H9 (cell line): ENCODE measurements around the gene INSYN1. TPM values are rescaled to one million over a fixed set of nuclear protein-coding genes. Genes with fewer than 3 reads are reported as not detected.

Experiments
- DNase-seq: peaks from one replicate; pipeline ENCODE4 v3.0.0-alpha.2; 2017
- H2AFZ ChIP-seq: one replicate; pipeline ENCODE4 v1.6.1; 2013; ENCODE audit warnings: mild to moderate bottlenecking, low read length, control low read depth, moderate library complexity
- H2AK5ac ChIP-seq: 2 replicates; pipeline ENCODE4 v1.6.1; 2013; ENCODE audit warnings: low read length, control low read depth, mixed read lengths; ENCODE audit not compliant: insufficient read length
- H2BK120ac ChIP-seq: one replicate; pipeline ENCODE4 v1.6.1; 2013; ENCODE audit warnings: low read depth, mild to moderate bottlenecking, low read length, control low read depth, inconsistent platforms; ENCODE audit not compliant: poor library complexity, severe bottlenecking
- H2BK12ac ChIP-seq: 2 replicates; pipeline ENCODE4 v1.6.1; 2013; ENCODE audit warnings: low read length, control low read depth, mixed read lengths, low read depth; ENCODE audit not compliant: insufficient read length
- H2BK15ac ChIP-seq: 2 replicates; pipeline ENCODE4 v1.6.1; 2013; ENCODE audit warnings: low read depth, low read length, control low read depth
- H2BK20ac ChIP-seq: one replicate; pipeline ENCODE4 v1.6.1; 2013; ENCODE audit warnings: low read depth, mild to moderate bottlenecking, low read length, control low read depth, inconsistent platforms; ENCODE audit not compliant: poor library complexity, severe bottlenecking
- H2BK5ac ChIP-seq: 2 replicates; pipeline ENCODE4 v1.6.1; 2013; ENCODE audit warnings: low read length, control low read depth, mixed read lengths; ENCODE audit not compliant: insufficient read length
- H3K14ac ChIP-seq: 2 replicates; pipeline ENCODE4 v1.6.1; 2013; ENCODE audit warnings: low read length, control low read depth; ENCODE audit not compliant: insufficient read depth
- H3K18ac ChIP-seq: 2 replicates; pipeline ENCODE4 v1.6.1; 2013; ENCODE audit warnings: low read depth, mild to moderate bottlenecking, mixed read lengths, low read length, control low read depth; ENCODE audit not compliant: insufficient read length
- H3K23ac ChIP-seq: 2 replicates; pipeline ENCODE4 v1.6.1; 2013; ENCODE audit warnings: low read length, control low read depth, mixed read lengths, low read depth; ENCODE audit not compliant: insufficient read length
- H3K23me2 ChIP-seq: 2 replicates; pipeline ENCODE4 v1.6.1; 2013; ENCODE audit warnings: low read depth, mild to moderate bottlenecking, mixed read lengths, low read length, control low read depth; ENCODE audit not compliant: insufficient read length, poor library complexity, severe bottlenecking
- H3K27ac ChIP-seq: 2 replicates; pipeline ENCODE4 v1.5.1; 2013; ENCODE audit warnings: low read length, control low read depth, mixed read lengths, low read depth; ENCODE audit not compliant: insufficient read length
- H3K27me3 ChIP-seq: 2 replicates; pipeline ENCODE4 v1.6.1; 2013; ENCODE audit warnings: low read length, control low read depth, inconsistent platforms; ENCODE audit not compliant: insufficient read depth
- H3K4ac ChIP-seq: 2 replicates; pipeline ENCODE4 v1.6.1; 2013; ENCODE audit warnings: low read depth, mild to moderate bottlenecking, control low read depth, inconsistent platforms, low read length, moderate library complexity
- H3K4me1 ChIP-seq: 2 replicates; pipeline ENCODE4 v1.6.1; 2013; ENCODE audit warnings: low read length, control low read depth, inconsistent platforms; ENCODE audit not compliant: insufficient read depth
- H3K4me2 ChIP-seq: 2 replicates; pipeline ENCODE4 v1.6.1; 2013; ENCODE audit warnings: low read length, control low read depth, mixed read lengths; ENCODE audit not compliant: insufficient read length, insufficient read depth
- H3K56ac ChIP-seq: 2 replicates; pipeline ENCODE4 v1.6.1; 2013; ENCODE audit warnings: low read depth, mild to moderate bottlenecking, mixed read lengths, low read length, control low read depth; ENCODE audit not compliant: insufficient read length
- H3K79me1 ChIP-seq: 2 replicates; pipeline ENCODE4 v1.6.1; 2013; ENCODE audit warnings: low read depth, mild to moderate bottlenecking, moderate library complexity, low read length, control low read depth, inconsistent platforms; ENCODE audit not compliant: insufficient read depth, poor library complexity, severe bottlenecking
- H3K79me2 ChIP-seq: 2 replicates; pipeline ENCODE4 v1.6.1; 2013; ENCODE audit warnings: low read length, control low read depth, inconsistent platforms; ENCODE audit not compliant: insufficient read depth
- H3K9ac ChIP-seq: 2 replicates; pipeline ENCODE4 v1.6.1; 2013; ENCODE audit warnings: low read length, control low read depth, mixed read lengths; ENCODE audit not compliant: insufficient read length; ENCODE audit errors: extremely low read depth
- H3K9me3 ChIP-seq: one replicate; pipeline ENCODE4 v1.6.1; 2013; ENCODE audit warnings: low read depth, low read length, inconsistent platforms; ENCODE audit not compliant: control insufficient read depth
- H3T11ph ChIP-seq: one replicate; pipeline ENCODE4 v1.6.1; 2013; ENCODE audit warnings: mild to moderate bottlenecking, low read length, control low read depth, inconsistent platforms
- H4K20me1 ChIP-seq: one replicate; pipeline ENCODE4 v1.6.1; 2013; ENCODE audit not compliant: control insufficient read depth, insufficient read length, insufficient read depth
- H4K5ac ChIP-seq: 2 replicates; pipeline ENCODE4 v1.6.1; 2013; ENCODE audit warnings: low read depth, mild to moderate bottlenecking, mixed read lengths, low read length, control low read depth; ENCODE audit not compliant: insufficient read length
- H4K8ac ChIP-seq: replicated peaks from 2 replicates; pipeline ENCODE4 v1.6.1; 2013; ENCODE audit warnings: low read length, control low read depth, mixed read lengths, low read depth; ENCODE audit not compliant: insufficient read length
- H4K91ac ChIP-seq: 2 replicates; pipeline ENCODE4 v1.6.1; 2013; ENCODE audit warnings: low read depth, mild to moderate bottlenecking, moderate library complexity, mixed read lengths, low read length, control low read depth; ENCODE audit not compliant: insufficient read length
- H3K27ac Mint-ChIP-seq, 3 experiments: 2 replicates in 2 of 3; 3 replicates in 1 of 3; pipeline ENCODE4 v1.8.0; 2020 to 2021; ENCODE audit warnings: mixed read lengths in 3 of 3, mild to moderate bottlenecking in 1 of 3, moderate library complexity in 1 of 3
- H3K27me3 Mint-ChIP-seq: 2 replicates; pipeline ENCODE4 v1.8.0; 2021; ENCODE audit warnings: low read depth, mild to moderate bottlenecking, moderate library complexity, mixed read lengths
- H3K36me3 Mint-ChIP-seq, 3 experiments: 2 replicates in 2 of 3; 3 replicates in 1 of 3; pipeline ENCODE4 v1.8.0; 2020 to 2021; ENCODE audit warnings: low read depth in 3 of 3, mixed read lengths in 3 of 3; ENCODE audit not compliant: insufficient read depth in 1 of 3
- H3K4me1 Mint-ChIP-seq, 2 experiments: 2 replicates each; pipeline ENCODE4 v1.8.0; 2020; ENCODE audit warnings: mixed read lengths in 2 of 2
- H3K4me3 Mint-ChIP-seq, 2 experiments: 2 replicates in 1 of 2; 3 replicates in 1 of 2; pipeline ENCODE4 v1.8.0; 2020 to 2021; ENCODE audit warnings: mild to moderate bottlenecking in 2 of 2, mixed read lengths in 2 of 2, moderate library complexity in 1 of 2
- H3K9me3 Mint-ChIP-seq, 2 experiments: 2 replicates in 1 of 2; 3 replicates in 1 of 2; pipeline ENCODE4 v1.8.0; 2020; ENCODE audit warnings: mild to moderate bottlenecking in 2 of 2, mixed read lengths in 2 of 2, moderate library complexity in 1 of 2
- WGBS: extraction: QIAGEN DNeasy Blood & Tissue Kit; methylation state at CpG from one replicate; pipeline ENCODE4 v1.1.7; 2013; ENCODE audit warnings: missing lambda C conversion rate, low lambda C conversion rate, mixed read lengths; ENCODE audit not compliant: insufficient read length; ENCODE audit errors: extremely low coverage; 5-methylcytosine and 5-hydroxymethylcytosine counted together
- total RNA-seq: library from RNA; stranded (reverse); gene quantifications from 2 replicates; pipeline ENCODE4 v1.2.1, GENCODE V29; 2021
- TF ChIP-seq, protein P1 (sequence below): fragments of 200-600 bp; sonication (generic); conservative IDR thresholded peaks from 3 replicates; pipeline ENCODE4 v1.8.0; 2021; ENCODE audit warnings: antibody characterized with exemption, mild to moderate bottlenecking

Gene INSYN1
- total RNA-seq, 1 experiment from 2014 or later: 1.9 TPM

DNA sequence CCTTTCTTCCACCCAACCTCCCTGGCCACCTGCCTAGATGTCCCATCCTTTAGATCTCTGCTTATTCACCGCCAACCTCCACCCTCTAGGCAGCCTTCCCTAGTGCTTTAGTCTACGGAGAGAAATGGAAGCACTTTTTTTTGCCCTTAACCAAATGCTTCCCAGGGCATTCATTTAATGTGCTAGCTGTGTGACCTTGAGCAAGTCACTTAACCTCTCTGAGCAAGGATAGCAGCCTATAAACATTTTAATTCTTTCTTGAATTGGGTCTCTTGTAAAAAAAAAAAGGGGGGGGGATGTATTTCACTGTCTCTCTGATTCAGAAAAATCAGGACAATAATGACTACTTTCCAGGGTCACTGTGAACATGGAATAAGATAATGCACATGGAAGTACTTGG lies 3.2 kb upstream of the INSYN1 start:
- H3K27me3 ChIP-seq: peaks cover 2% of the 10 kb centered on the region; the same call in 1 of the 2 replicates
- no peak overlapping the region for H2BK120ac ChIP-seq
- DNase-seq: no peak
- TF ChIP-seq, protein P1, sequence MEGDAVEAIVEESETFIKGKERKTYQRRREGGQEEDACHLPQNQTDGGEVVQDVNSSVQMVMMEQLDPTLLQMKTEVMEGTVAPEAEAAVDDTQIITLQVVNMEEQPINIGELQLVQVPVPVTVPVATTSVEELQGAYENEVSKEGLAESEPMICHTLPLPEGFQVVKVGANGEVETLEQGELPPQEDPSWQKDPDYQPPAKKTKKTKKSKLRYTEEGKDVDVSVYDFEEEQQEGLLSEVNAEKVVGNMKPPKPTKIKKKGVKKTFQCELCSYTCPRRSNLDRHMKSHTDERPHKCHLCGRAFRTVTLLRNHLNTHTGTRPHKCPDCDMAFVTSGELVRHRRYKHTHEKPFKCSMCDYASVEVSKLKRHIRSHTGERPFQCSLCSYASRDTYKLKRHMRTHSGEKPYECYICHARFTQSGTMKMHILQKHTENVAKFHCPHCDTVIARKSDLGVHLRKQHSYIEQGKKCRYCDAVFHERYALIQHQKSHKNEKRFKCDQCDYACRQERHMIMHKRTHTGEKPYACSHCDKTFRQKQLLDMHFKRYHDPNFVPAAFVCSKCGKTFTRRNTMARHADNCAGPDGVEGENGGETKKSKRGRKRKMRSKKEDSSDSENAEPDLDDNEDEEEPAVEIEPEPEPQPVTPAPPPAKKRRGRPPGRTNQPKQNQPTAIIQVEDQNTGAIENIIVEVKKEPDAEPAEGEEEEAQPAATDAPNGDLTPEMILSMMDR: no peak
- no CpG with 5 or more reads among the region's 2 CpGs for WGBS
- no peak overlapping the region for H2BK12ac ChIP-seq
- no peak overlapping the region for H3K4ac ChIP-seq
- H3K9me3 ChIP-seq: no peaks in the 10 kb centered on the region
- H3K23ac ChIP-seq: no peak overlapping the region
- peaks cover 11% of the 10 kb centered on the region for H3K4me1 ChIP-seq
- H2AK5ac ChIP-seq: no peak overlapping the region
- peaks cover 19% of the 10 kb centered on the region for H3K23me2 ChIP-seq
- H3K27ac ChIP-seq: no peak overlapping the region
- H3K56ac ChIP-seq: no peak overlapping the region
- no peaks in the 10 kb centered on the region for H3K79me1 ChIP-seq
- no peak overlapping the region for H2BK5ac ChIP-seq
- Mint-ChIP-seq H3K4me1 (peaks cover 19 to 21% of the 10 kb centered on the region in 2 experiments), H3K36me3 (no peaks in the 10 kb centered on the region), H3K4me3 (no peak overlapping the region), H3K27me3 (peaks cover 36% of the 10 kb centered on the region), H3K9me3 (no peaks in the 10 kb centered on the region), H3K27ac (no peak overlapping the region)
- H3K4me2 ChIP-seq: no peak overlapping the region
- no peak overlapping the region for H3T11ph ChIP-seq
- H3K14ac ChIP-seq: no peak overlapping the region
- no peaks in the 10 kb centered on the region for H4K20me1 ChIP-seq
- H4K5ac ChIP-seq: no peak overlapping the region
- H4K91ac ChIP-seq: no peak overlapping the region
- H2BK15ac ChIP-seq: no peak overlapping the region
- H2AFZ ChIP-seq: no peak overlapping the region
- H2BK20ac ChIP-seq: no peak overlapping the region
- no peaks in the 10 kb centered on the region for H3K79me2 ChIP-seq
- no peak overlapping the region for H4K8ac ChIP-seq
- H3K9ac ChIP-seq: no peak overlapping the region
- H3K18ac ChIP-seq: no peak overlapping the region
